ENCODE results near the gene ELMO1.
A peak's percentile ranks its signal among the peaks of the same experiment; 100 is the strongest.

ELMO1 gene

DNA sequence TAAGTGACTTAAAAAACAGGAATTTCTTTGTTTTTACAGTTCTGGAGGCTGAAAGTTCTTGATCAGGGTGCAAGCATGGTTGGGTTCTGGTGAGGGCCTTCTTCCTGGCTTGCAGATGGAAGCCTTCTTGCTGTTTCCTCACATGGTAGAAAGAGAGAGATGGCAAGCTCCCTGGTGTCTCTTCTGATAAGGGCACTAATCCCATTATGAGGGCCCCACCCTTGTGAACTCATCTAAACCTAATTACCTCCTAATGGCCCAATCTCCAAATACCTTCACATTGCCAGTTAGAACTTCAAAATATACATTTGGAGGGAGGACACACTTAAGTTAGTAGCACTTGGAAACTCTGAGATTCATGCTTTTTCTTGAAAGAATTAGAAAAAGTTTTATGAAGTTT lies 410.0 kb downstream of the ELMO1 start:
- H3K4me3 ChIP-seq (ENCODE audit: low read length): no peak overlapping the region
- no peaks in the 10 kb centered on the region for H3K9me3 ChIP-seq (ENCODE audit: control insufficient read depth, insufficient read depth, low read length)
- no peaks in the 10 kb centered on the region for H3K27me3 ChIP-seq (ENCODE audit: control insufficient read depth, insufficient read depth, low read length)
- no peak for DNase-seq (ENCODE audit: low read depth, low spot score)
- H3K27ac ChIP-seq (ENCODE audit: low read length): no peak overlapping the region
- 0 out of 2 replicates have a peak, but pooled peaks cover 1% of the 10 kb centered on the region for H3K4me1 ChIP-seq (ENCODE audit: control insufficient read depth, insufficient read depth, low read length)
- H3K36me3 ChIP-seq (ENCODE audit: control insufficient read depth, insufficient read depth, low read length): no peaks in the 10 kb centered on the region

DNA sequence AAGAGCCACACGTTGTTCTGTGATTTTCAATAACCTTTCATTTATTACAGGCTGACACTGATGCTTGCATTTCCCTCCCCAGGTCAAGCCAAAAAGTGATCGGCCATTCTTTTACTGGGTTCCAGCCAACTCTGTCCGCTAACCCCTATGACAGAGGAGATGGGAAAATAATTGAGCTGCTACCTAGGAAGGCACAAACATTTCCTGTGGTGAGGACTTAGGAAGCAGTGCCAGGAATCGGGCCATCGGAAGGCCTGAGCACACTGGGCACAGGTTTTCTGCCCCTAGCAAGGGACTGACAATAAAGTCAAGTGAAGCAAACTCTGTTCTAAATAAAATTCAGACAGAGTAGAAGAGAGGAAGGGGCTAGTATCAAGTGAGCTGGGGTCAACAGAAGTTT lies 411.4 kb downstream of the ELMO1 start:
- Histone ChIP-seq H3K9me3 (ENCODE audit: control insufficient read depth, insufficient read depth, low read length) (no peaks in the 10 kb centered on the region), H3K36me3 (ENCODE audit: control insufficient read depth, insufficient read depth, low read length) (no peaks in the 10 kb centered on the region), H3K27me3 (ENCODE audit: control insufficient read depth, insufficient read depth, low read length) (no peaks in the 10 kb centered on the region), H3K4me3 (ENCODE audit: low read length) (no peak overlapping the region), H3K4me1 (ENCODE audit: control insufficient read depth, insufficient read depth, low read length) (peaks cover 2% of the 10 kb centered on the region; the same call in 1 of the 2 replicates), H3K27ac (ENCODE audit: low read length) (no peak overlapping the region)
- DNase-seq (ENCODE audit: low read depth, low spot score): no peak
- WGBS (ENCODE audit: insufficient coverage, insufficient read length): no CpG with 5 or more reads among the region's 5 CpGs

DNA sequence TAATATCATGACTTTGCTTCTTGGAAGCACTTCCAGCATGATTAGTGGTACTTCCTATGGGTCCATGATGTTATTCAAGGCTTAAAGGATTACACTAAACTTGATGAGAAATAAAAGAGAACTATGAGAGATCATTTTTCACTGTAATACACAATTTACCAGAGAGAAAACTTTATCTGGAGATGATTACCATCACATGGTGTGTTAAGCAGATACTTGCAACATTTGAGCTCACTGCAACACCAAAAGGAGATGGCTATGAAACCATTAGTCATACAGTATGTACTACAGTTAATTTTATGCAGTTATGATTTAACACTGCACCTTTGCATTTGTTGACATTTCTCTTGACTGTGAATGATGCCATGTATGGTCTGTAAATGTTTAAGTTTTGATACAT lies 413.0 kb downstream of the ELMO1 start:
- Histone ChIP-seq H3K9me3 (ENCODE audit: control insufficient read depth, insufficient read depth, low read length) (no peaks in the 10 kb centered on the region), H3K27ac (ENCODE audit: low read length) (no peak overlapping the region), H3K36me3 (ENCODE audit: control insufficient read depth, insufficient read depth, low read length) (no peaks in the 10 kb centered on the region)

DNA sequence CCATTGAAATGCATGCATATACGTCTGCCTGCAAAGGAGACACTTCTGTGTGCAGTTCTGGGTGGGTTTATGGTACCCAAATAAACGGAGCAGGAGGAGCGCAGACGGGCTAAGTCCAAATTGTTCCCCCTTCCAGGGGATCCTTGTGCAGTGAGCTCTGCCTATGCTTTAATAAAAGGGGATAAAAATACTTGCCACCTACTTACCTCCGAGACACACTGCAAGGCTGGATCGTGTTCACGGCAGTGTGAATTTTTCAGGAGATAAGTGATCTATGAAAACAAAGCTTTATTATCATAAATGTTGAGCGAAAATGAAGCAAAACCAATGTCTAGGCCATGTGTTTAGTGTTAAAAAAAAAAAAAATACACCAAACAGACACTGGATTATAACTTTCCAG lies 415.5 kb downstream of the ELMO1 start:
- Histone ChIP-seq H3K36me3 (ENCODE audit: control insufficient read depth, insufficient read depth, low read length) (no peaks in the 10 kb centered on the region), H3K27me3 (ENCODE audit: control insufficient read depth, insufficient read depth, low read length) (no peaks in the 10 kb centered on the region), H3K27ac (ENCODE audit: low read length) (no peak overlapping the region), H3K9me3 (ENCODE audit: control insufficient read depth, insufficient read depth, low read length) (no peaks in the 10 kb centered on the region), H3K4me1 (ENCODE audit: control insufficient read depth, insufficient read depth, low read length) (peaks cover 2% of the 10 kb centered on the region; the same call in 1 of the 2 replicates), H3K4me3 (ENCODE audit: low read length) (no peak overlapping the region)
- no peak for DNase-seq (ENCODE audit: low read depth, low spot score)
- WGBS (ENCODE audit: insufficient coverage, insufficient read length): no CpG with 5 or more reads among the region's 8 CpGs

More for the DNA sequence above, 413.0 kb downstream of the ELMO1 start:
- H3K27me3 ChIP-seq (ENCODE audit: control insufficient read depth, insufficient read depth, low read length): no peaks in the 10 kb centered on the region
- DNase-seq (ENCODE audit: low read depth, low spot score): no peak
- no peak overlapping the region for H3K4me3 ChIP-seq (ENCODE audit: low read length)
- peaks cover 2% of the 10 kb centered on the region; the same call in 1 of the 2 replicates for H3K4me1 ChIP-seq (ENCODE audit: control insufficient read depth, insufficient read depth, low read length)

DNA sequence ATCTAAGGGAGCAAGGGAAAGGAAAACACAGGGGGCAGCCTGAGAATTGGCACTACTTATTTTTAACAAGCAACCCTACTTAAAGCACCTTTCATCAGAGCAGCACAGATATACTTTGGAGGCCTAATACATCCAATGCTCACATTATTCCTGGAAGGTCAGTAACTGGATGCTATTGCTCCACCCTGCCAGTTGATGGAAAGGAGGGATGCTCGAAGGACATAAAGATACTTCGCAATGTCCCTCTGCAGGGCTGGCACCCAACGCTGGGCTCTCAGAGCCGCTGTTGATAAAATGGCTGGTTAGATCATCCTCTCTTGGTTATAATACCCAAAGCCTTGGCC lies 416.4 kb downstream of the ELMO1 start:
- Histone ChIP-seq H3K36me3 (ENCODE audit: control insufficient read depth, insufficient read depth, low read length) (no peaks in the 10 kb centered on the region), H3K4me1 (ENCODE audit: control insufficient read depth, insufficient read depth, low read length) (peaks cover 2% of the 10 kb centered on the region; the same call in 1 of the 2 replicates), H3K9me3 (ENCODE audit: control insufficient read depth, insufficient read depth, low read length) (no peaks in the 10 kb centered on the region), H3K27ac (ENCODE audit: low read length) (no peak overlapping the region), H3K27me3 (ENCODE audit: control insufficient read depth, insufficient read depth, low read length) (no peaks in the 10 kb centered on the region), H3K4me3 (ENCODE audit: low read length) (no peak overlapping the region)
- WGBS (ENCODE audit: insufficient coverage, insufficient read length): no CpG with 5 or more reads among the region's 4 CpGs
- no peak for DNase-seq (ENCODE audit: low read depth, low spot score)

DNA sequence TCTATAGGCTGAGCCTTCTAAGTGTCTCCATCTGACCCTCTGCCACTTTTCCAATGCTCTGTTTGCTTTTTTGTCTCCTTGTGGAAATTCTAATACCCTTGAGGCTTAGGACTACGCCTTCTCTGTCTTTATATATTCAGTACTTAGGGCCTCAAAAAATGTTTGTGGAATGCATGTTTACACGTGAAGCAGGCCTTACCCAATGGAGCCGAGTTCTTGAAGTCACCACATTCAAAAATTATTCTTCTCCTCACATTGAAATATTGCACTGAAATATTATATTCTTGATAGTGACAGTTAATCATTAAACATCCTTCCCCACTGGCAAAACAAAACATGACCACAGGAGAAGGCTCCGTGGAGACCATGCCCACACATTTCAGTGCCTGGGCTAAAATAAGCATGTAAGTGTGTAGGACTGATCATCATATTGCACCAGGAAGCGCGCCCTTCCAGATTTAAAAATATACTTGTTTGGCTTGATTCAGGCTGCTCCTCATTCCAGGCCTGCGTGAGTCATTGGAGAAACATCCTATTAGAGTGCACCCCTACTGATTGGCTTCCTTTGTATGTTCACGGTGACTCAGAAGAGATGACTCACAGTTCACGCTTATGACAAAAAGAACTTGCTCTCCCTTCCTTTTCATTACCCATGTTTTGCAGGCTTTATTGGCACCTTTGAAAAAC lies 416.9 kb downstream of the ELMO1 start:
- no peak overlapping the region for H3K27ac ChIP-seq (ENCODE audit: low read length)

DNA sequence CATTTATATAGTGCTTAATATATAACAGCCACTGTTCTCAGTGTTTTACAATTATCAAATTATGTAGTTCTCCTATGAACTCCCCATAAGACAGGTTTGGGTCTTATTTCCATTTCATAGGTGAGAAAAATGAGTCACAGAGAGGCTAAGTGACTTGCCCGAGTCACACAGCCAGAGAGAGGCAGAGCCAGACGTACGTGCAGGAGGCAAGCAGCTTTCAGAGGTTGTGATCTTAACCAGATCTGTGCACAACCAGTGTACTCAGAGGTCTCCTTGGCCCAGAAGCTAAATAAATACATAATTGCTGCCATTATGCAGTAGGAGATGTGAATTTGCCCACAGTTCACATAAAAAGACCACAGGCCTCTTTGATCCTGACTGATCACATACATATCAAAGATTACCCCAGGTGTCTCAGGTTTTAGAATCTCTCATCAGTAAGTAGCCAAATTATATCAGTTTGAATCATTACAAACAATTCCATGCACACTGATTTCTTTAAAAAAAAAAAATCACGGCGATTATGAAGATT lies 419.7 kb downstream of the ELMO1 start:
- H3K27ac ChIP-seq (ENCODE audit: low read length): no peak overlapping the region
- no peak overlapping the region for H3K4me3 ChIP-seq (ENCODE audit: low read length)
- no peak for DNase-seq (ENCODE audit: low read depth, low spot score)
- peaks cover 2% of the 10 kb centered on the region; the same call in 1 of the 2 replicates for H3K4me1 ChIP-seq (ENCODE audit: control insufficient read depth, insufficient read depth, low read length)
- H3K36me3 ChIP-seq (ENCODE audit: control insufficient read depth, insufficient read depth, low read length): no peaks in the 10 kb centered on the region
- no peaks in the 10 kb centered on the region for H3K9me3 ChIP-seq (ENCODE audit: control insufficient read depth, insufficient read depth, low read length)
- WGBS (ENCODE audit: insufficient coverage, insufficient read length): no CpG with 5 or more reads among the region's 5 CpGs
- H3K27me3 ChIP-seq (ENCODE audit: control insufficient read depth, insufficient read depth, low read length): no peaks in the 10 kb centered on the region

More for the DNA sequence above, 416.9 kb downstream of the ELMO1 start:
- Histone ChIP-seq H3K9me3 (ENCODE audit: control insufficient read depth, insufficient read depth, low read length) (no peaks in the 10 kb centered on the region), H3K4me1 (ENCODE audit: control insufficient read depth, insufficient read depth, low read length) (peaks cover 2% of the 10 kb centered on the region; the same call in 1 of the 2 replicates), H3K36me3 (ENCODE audit: control insufficient read depth, insufficient read depth, low read length) (no peaks in the 10 kb centered on the region), H3K4me3 (ENCODE audit: low read length) (no peak overlapping the region), H3K27me3 (ENCODE audit: control insufficient read depth, insufficient read depth, low read length) (no peaks in the 10 kb centered on the region)
- no CpG with 5 or more reads among the region's 9 CpGs for WGBS (ENCODE audit: insufficient coverage, insufficient read length)
- DNase-seq (ENCODE audit: low read depth, low spot score): peak; percentile 37

DNA sequence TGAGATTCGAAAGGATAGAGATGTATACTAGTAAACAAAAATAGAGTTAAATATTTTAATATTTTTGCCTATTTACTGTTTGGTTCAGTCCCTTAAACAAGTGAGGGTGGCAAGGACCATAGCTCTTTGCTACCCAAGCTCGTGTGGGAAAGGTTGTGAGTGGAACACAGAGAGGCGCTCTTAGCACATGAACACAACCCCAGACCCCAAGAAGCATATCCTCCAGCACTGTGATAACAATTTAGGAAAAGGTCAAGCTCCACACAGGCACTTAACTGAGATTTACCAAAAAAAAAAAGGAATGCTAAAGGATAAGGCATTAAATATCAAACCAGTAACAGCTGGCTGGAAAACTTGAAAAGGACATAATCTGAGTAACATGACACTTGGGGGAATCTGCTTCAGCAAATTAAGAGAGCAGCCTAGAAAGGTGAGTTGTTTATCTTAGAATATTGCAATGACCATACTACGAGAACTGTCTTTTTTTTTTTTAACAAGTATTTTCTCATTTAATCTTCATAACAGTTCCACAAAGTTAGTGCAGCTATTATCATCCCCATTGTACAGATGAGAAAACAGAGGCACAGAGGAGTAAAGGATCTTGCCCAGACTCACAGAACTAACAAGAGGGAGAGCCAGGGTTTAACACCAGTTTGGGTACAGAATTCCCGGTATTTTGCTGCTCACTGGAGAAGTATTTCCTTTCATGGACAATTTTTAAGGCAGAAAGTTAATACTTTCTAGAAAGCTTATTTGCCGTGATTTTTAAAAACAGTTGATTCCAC lies 420.9 kb downstream of the ELMO1 start:
- no CpG with 5 or more reads among the region's 6 CpGs for WGBS (ENCODE audit: insufficient coverage, insufficient read length)
- Histone ChIP-seq H3K27ac (ENCODE audit: low read length) (no peak overlapping the region), H3K4me1 (ENCODE audit: control insufficient read depth, insufficient read depth, low read length) (0 out of 2 replicates have a peak, but pooled peaks cover 2% of the 10 kb centered on the region), H3K9me3 (ENCODE audit: control insufficient read depth, insufficient read depth, low read length) (no peaks in the 10 kb centered on the region), H3K27me3 (ENCODE audit: control insufficient read depth, insufficient read depth, low read length) (no peaks in the 10 kb centered on the region), H3K36me3 (ENCODE audit: control insufficient read depth, insufficient read depth, low read length) (no peaks in the 10 kb centered on the region), H3K4me3 (ENCODE audit: low read length) (no peak overlapping the region)
- no peak for DNase-seq (ENCODE audit: low read depth, low spot score)

DNA sequence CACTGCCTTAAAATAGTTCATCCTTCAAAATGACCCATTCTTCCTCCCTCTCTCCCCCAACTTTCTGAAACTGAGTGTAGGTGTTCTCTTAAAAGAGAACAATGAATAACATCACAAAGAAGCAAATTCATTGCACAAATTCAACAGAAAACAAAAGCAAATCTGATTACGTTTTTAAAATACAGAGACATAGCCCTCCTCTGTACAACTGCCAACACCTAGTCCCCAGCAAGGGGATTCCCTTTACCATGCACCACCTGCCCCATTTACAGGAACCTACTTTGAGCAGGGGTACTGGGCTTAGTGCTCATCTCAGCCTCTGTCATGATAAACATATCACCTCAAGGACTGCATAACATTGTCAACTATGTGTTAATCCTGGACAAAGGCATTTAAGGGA lies 421.6 kb downstream of the ELMO1 start:
- whole genome bisulfite sequencing (ENCODE audit: insufficient coverage, insufficient read length): no CpG with 5 or more reads among the region's 1 CpG
- H3K27ac ChIP-seq (ENCODE audit: low read length): no peak overlapping the region
- no peak overlapping the region for H3K4me3 ChIP-seq (ENCODE audit: low read length)
- H3K36me3 ChIP-seq (ENCODE audit: control insufficient read depth, insufficient read depth, low read length): no peaks in the 10 kb centered on the region
- no peaks in the 10 kb centered on the region for H3K27me3 ChIP-seq (ENCODE audit: control insufficient read depth, insufficient read depth, low read length)
- DNase-seq (ENCODE audit: low read depth, low spot score): no peak
- H3K4me1 ChIP-seq (ENCODE audit: control insufficient read depth, insufficient read depth, low read length): no peaks in the 10 kb centered on the region
- H3K9me3 ChIP-seq (ENCODE audit: control insufficient read depth, insufficient read depth, low read length): no peaks in the 10 kb centered on the region

DNA sequence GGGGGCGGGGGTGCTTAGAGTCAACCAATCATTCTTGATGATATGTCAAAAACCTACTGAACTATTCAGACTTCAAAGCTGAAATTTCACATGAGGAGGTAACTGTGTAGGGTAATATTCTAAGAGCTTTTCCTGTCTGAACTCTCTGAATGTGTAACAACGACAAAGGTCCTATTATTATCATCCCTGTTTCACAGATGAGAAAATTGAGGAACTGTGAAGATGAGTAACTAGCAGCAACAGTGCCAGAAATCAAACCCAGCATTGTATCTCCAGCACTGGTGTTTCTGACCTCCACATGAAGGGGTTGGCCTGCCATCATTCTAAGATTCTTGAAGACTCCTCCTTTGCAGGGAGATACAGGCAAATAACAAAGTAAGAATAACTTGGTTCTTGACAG lies 429.7 kb downstream of the ELMO1 start:
- Histone ChIP-seq H3K27me3 (ENCODE audit: control insufficient read depth, insufficient read depth, low read length) (no peaks in the 10 kb centered on the region), H3K36me3 (ENCODE audit: control insufficient read depth, insufficient read depth, low read length) (no peaks in the 10 kb centered on the region), H3K9me3 (ENCODE audit: control insufficient read depth, insufficient read depth, low read length) (no peaks in the 10 kb centered on the region), H3K4me3 (ENCODE audit: low read length) (no peak overlapping the region), H3K4me1 (ENCODE audit: control insufficient read depth, insufficient read depth, low read length) (no peaks in the 10 kb centered on the region), H3K27ac (ENCODE audit: low read length) (no peak overlapping the region)
- no peak for DNase-seq (ENCODE audit: low read depth, low spot score)
- WGBS (ENCODE audit: insufficient coverage, insufficient read length): no CpG with 5 or more reads among the region's 2 CpGs

Measured in iPS DF 6.9 (cell line).